GM12878 (cell line): ENCODE measurements around the gene MAPKAP1. TPM values are rescaled to one million over a fixed set of nuclear protein-coding genes. Genes with fewer than 3 reads are reported as not detected.

Experiments
- ATAC-seq: fragments of 200-7000 bp; cut with Tn5 transposase; 3 replicates; pipeline ENCODE4 v1.9.1; 2020; ENCODE audit warnings: mild to moderate bottlenecking, moderate library complexity
- BruUV-seq: library from RNA; stranded (reverse); fragments of 400-500 nt; replicated peaks from 2 replicates; lab custom pipeline; 2021; lab: Mats Ljungman, UMichigan
- CTCF ChIA-PET: fragments of 300-600 bp; sonication (Branson Sonifier 250); formaldehyde crosslinking; extraction: SDS; loops from one replicate; lab custom pipeline; 2021; ENCODE audit warnings: inconsistent platforms; lab: Yijun Ruan, JAX
- POLR2A ChIA-PET: fragments of 350-600 bp; formaldehyde crosslinking; extraction: SDS; loops from one replicate; lab custom pipeline; 2021; ENCODE audit warnings: inconsistent platforms; lab: Charles Lee
- RAD21 ChIA-PET: fragments of 300-600 bp; sonication (Branson Sonifier 250); formaldehyde crosslinking; loops from one replicate; lab custom pipeline; 2023; ENCODE audit warnings: antibody characterized with exemption; ENCODE audit not compliant: unreplicated experiment; lab: Charles Lee
- SMC1A ChIA-PET: fragments of 300-600 bp; sonication (Branson Sonifier 250); formaldehyde crosslinking; loops from one replicate; lab custom pipeline; 2023; ENCODE audit not compliant: unreplicated experiment, uncharacterized antibody; lab: Charles Lee
- DNase-seq: peaks from one replicate; pipeline ENCODE4 v3.0.0-alpha.2; 2011; ENCODE audit warnings: low read depth, low spot score
- FAIRE-seq: peaks from 3 replicates; lab custom pipeline; 2011; peaks lifted over from hg19 to GRCh38; lab: Jason Lieb, UNC
- H2AFZ ChIP-seq: 2 replicates; pipeline ENCODE4 v1.6.0; 2011; ENCODE audit warnings: low read depth, low read length, control low read depth; ENCODE audit not compliant: control insufficient read depth
- H3K27ac ChIP-seq: 2 replicates; pipeline ENCODE4 v1.5.1; 2011; ENCODE audit warnings: control low read depth; ENCODE audit not compliant: control insufficient read depth, insufficient read depth
- H3K27me3 ChIP-seq, 2 experiments: replicated peaks in 1 of 2; 2 replicates each; pipeline versions ENCODE4 v1.6.0 to v1.6.1; 2011; ENCODE audit warnings: low read length in 1 of 2; ENCODE audit not compliant: control insufficient read depth in 2 of 2, insufficient read depth in 2 of 2
- H3K36me3 ChIP-seq, 2 experiments: 2 replicates each; pipeline ENCODE4 v1.5.1; 2011; ENCODE audit warnings: low read length in 1 of 2; ENCODE audit not compliant: control insufficient read depth in 2 of 2, insufficient read depth in 2 of 2
- H3K4me1 ChIP-seq: 2 replicates; pipeline ENCODE4 v1.6.1; 2011; ENCODE audit warnings: mild to moderate bottlenecking, low read length, moderate library complexity, mixed read lengths; ENCODE audit not compliant: control insufficient read depth, insufficient read depth
- H3K4me2 ChIP-seq: 2 replicates; pipeline ENCODE4 v1.6.0; 2011; ENCODE audit warnings: control low read depth; ENCODE audit not compliant: control insufficient read depth, insufficient read depth
- H3K4me3 ChIP-seq: fragments of 200-600 bp; sonication (generic); 2 replicates; pipeline ENCODE4 v1.5.1; 2016
- H3K79me2 ChIP-seq: 2 replicates; pipeline ENCODE4 v1.6.0; 2011; ENCODE audit warnings: low read length; ENCODE audit not compliant: control insufficient read depth, insufficient read depth
- H3K9ac ChIP-seq: 2 replicates; pipeline ENCODE4 v1.8.0; 2011; ENCODE audit warnings: low read length, control low read depth, mixed read lengths; ENCODE audit not compliant: control insufficient read depth, insufficient read depth
- H3K9me3 ChIP-seq: replicated peaks from 3 replicates; pipeline ENCODE4 v1.5.1; 2011; ENCODE audit warnings: mild to moderate bottlenecking, low read length; ENCODE audit not compliant: control insufficient read depth, insufficient read depth
- H4K20me1 ChIP-seq: 2 replicates; pipeline ENCODE4 v1.6.0; 2011; ENCODE audit not compliant: control insufficient read depth, insufficient read depth
- BACH1 ChIP-seq: fragments of 450-650 bp; IDR thresholded peaks from 2 replicates; pipeline ENCODE4 v1.6.1; 2017; ENCODE audit warnings: mild to moderate bottlenecking, borderline replicate concordance
- BCL11A ChIP-seq: IDR thresholded peaks from 2 replicates; pipeline ENCODE4 v1.6.1; 2011; ENCODE audit warnings: low read depth, low read length
- LARP7 ChIP-seq: fragments of 450-650 bp; IDR thresholded peaks from 2 replicates; pipeline ENCODE4 v1.6.1; 2017; ENCODE audit warnings: mild to moderate bottlenecking
- MTA2 ChIP-seq: fragments of 450-650 bp; IDR thresholded peaks from 2 replicates; pipeline ENCODE4 v1.6.1; 2016; ENCODE audit warnings: low read depth, mild to moderate bottlenecking, moderate library complexity
- NR2C1 ChIP-seq: fragments of 450-650 bp; IDR thresholded peaks from 2 replicates; pipeline ENCODE4 v1.6.1; 2017; ENCODE audit warnings: antibody characterized with exemption, mild to moderate bottlenecking, moderate library complexity
- PBX3 ChIP-seq: IDR thresholded peaks from 2 replicates; pipeline ENCODE4 v1.6.1; 2011; ENCODE audit warnings: mild to moderate bottlenecking, low read depth, low read length, moderate library complexity; ENCODE audit not compliant: insufficient replicate concordance
- SUZ12 ChIP-seq: fragments of 200-600 bp; sonication (generic); IDR thresholded peaks from one replicate; pipeline ENCODE4 v1.6.1; 2018; ENCODE audit warnings: antibody characterized with exemption, mild to moderate bottlenecking; ENCODE audit not compliant: unreplicated experiment
- ZBTB4 ChIP-seq: fragments of 450-650 bp; formaldehyde crosslinking; IDR thresholded peaks from 2 replicates; pipeline ENCODE4 v1.4.0; 2022; ENCODE audit warnings: mild to moderate bottlenecking, moderate library complexity
- WGBS: methylation state at CpG from one replicate; pipeline ENCODE4 v1.1.6; 2016; ENCODE audit warnings: low lambda C conversion rate; ENCODE audit not compliant: insufficient replicate concordance, insufficient coverage; ENCODE audit errors: missing lambda C conversion rate; 5-methylcytosine and 5-hydroxymethylcytosine counted together
- in situ Hi-C: fragments of 300-500 bp; cut with MboI; formaldehyde crosslinking; loops from 9 replicates; pipeline ENCODE4 v1.14.3; 2018; ENCODE audit warnings: mixed read lengths
- intact Hi-C: fragments of 100-400 bp; cut with micrococcal nuclease; formaldehyde crosslinking; loops from one replicate; pipeline ENCODE4 v1.14.2; 2022; ENCODE audit not compliant: unreplicated experiment
- polyA plus RNA-seq, 11 experiments: library from polyadenylated mRNA; depleted of rRNA in 4 of 11; unstranded in 6 of 11; stranded (reverse) in 5 of 11; fragments of >200 nt; fragmentation: Nextera tagmentation in 4 of 11; fragmentation: Illumina TruSeq in 1 of 11; extraction: Ambion mirVana in 4 of 11; extraction: Trizol in 1 of 11; gene quantifications; 1 replicate in 1 of 11; 2 replicates in 10 of 11; pipeline versions ENCODE4 v1.2.1 to v1.2.3, GENCODE V29; 2011 to 2016; ENCODE audit warnings: inconsistent platforms in 2 of 11, missing spikeins in 2 of 11, low read depth in 1 of 11
- total RNA-seq, 4 experiments: library from RNA; depleted of rRNA in 3 of 4; stranded (reverse); fragments of >200 nt in 3 of 4; fragmentation: Illumina TruSeq in 1 of 4; extraction: Trizol in 1 of 4; gene quantifications; 2 replicates each; pipeline versions ENCODE4 v1.2.1 to v1.2.3, GENCODE V29; 2013 to 2021
- TF ChIP-seq, protein P1 (sequence below): IDR thresholded peaks from 2 replicates; pipeline ENCODE4 v1.6.1; 2012; ENCODE audit warnings: low read depth, low read length, improper control_type of control experiment
- TF ChIP-seq, protein P2 (sequence below): fragments of 150-350 bp; IDR thresholded peaks from 2 replicates; pipeline ENCODE4 v1.6.1; 2016; ENCODE audit warnings: low read depth, low read length
- TF ChIP-seq, protein P3 (sequence below): fragments of 450-650 bp; IDR thresholded peaks from 2 replicates; pipeline ENCODE4 v1.6.1; 2018; ENCODE audit warnings: borderline replicate concordance, mild to moderate bottlenecking; ENCODE audit not compliant: partially characterized antibody

Gene MAPKAP1
- total and polyA plus RNA-seq, 10 of the 15 experiments (the other 5 are each of a cell fraction or from before 2014, with no cell fraction given): 5.1 to 188 (median 105) TPM

- Histone ChIP-seq H4K20me1 (peaks cover 6% of the 10 kb centered on the region; the same call in 1 of the 2 replicates), H3K9ac (no peak overlapping the region), H3K27ac (no peak overlapping the region), H2AFZ (no peak overlapping the region), H3K4me3 (no peak overlapping the region), H3K27me3 (no peaks in the 10 kb centered on the region), H3K4me2 (no peak overlapping the region), H3K9me3 (no peaks in the 10 kb centered on the region), H3K4me1 (peaks cover 25% of the 10 kb centered on the region), H3K79me2 (no peaks in the 10 kb centered on the region), H3K36me3 (peaks cover 0 to 6% of the 10 kb centered on the region in 2 experiments; a peak in 1 of 4 replicates)
- ChIA-PET SMC1A (no interaction called here), POLR2A (no interaction called here), CTCF (no interaction called here), RAD21 (no interaction called here)
- FAIRE-seq: no peak
- 94% methylated on average over 12 of the region's 12 CpGs for WGBS
- no TSS peak for BruUV-seq
- in situ Hi-C loops: no loop called here
- intact Hi-C loops: no loop called here
- no peak for DNase-seq
- ATAC-seq: no peak
- TF ChIP-seq, protein P1, sequence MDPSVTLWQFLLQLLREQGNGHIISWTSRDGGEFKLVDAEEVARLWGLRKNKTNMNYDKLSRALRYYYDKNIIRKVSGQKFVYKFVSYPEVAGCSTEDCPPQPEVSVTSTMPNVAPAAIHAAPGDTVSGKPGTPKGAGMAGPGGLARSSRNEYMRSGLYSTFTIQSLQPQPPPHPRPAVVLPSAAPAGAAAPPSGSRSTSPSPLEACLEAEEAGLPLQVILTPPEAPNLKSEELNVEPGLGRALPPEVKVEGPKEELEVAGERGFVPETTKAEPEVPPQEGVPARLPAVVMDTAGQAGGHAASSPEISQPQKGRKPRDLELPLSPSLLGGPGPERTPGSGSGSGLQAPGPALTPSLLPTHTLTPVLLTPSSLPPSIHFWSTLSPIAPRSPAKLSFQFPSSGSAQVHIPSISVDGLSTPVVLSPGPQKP: no peak
- no peak for TF ChIP-seq NR2C1
- TF ChIP-seq BACH1: no peak
- TF ChIP-seq MTA2: no peak
- TF ChIP-seq, protein P2, sequence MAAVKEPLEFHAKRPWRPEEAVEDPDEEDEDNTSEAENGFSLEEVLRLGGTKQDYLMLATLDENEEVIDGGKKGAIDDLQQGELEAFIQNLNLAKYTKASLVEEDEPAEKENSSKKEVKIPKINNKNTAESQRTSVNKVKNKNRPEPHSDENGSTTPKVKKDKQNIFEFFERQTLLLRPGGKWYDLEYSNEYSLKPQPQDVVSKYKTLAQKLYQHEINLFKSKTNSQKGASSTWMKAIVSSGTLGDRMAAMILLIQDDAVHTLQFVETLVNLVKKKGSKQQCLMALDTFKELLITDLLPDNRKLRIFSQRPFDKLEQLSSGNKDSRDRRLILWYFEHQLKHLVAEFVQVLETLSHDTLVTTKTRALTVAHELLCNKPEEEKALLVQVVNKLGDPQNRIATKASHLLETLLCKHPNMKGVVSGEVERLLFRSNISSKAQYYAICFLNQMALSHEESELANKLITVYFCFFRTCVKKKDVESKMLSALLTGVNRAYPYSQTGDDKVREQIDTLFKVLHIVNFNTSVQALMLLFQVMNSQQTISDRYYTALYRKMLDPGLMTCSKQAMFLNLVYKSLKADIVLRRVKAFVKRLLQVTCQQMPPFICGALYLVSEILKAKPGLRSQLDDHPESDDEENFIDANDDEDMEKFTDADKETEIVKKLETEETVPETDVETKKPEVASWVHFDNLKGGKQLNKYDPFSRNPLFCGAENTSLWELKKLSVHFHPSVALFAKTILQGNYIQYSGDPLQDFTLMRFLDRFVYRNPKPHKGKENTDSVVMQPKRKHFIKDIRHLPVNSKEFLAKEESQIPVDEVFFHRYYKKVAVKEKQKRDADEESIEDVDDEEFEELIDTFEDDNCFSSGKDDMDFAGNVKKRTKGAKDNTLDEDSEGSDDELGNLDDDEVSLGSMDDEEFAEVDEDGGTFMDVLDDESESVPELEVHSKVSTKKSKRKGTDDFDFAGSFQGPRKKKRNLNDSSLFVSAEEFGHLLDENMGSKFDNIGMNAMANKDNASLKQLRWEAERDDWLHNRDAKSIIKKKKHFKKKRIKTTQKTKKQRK: no peak
- TF ChIP-seq BCL11A: no peak
- no peak for TF ChIP-seq PBX3
- no peak for TF ChIP-seq LARP7
- no peak for TF ChIP-seq ZBTB4 (CRISPR knock-in tag)
- TF ChIP-seq, protein P3, sequence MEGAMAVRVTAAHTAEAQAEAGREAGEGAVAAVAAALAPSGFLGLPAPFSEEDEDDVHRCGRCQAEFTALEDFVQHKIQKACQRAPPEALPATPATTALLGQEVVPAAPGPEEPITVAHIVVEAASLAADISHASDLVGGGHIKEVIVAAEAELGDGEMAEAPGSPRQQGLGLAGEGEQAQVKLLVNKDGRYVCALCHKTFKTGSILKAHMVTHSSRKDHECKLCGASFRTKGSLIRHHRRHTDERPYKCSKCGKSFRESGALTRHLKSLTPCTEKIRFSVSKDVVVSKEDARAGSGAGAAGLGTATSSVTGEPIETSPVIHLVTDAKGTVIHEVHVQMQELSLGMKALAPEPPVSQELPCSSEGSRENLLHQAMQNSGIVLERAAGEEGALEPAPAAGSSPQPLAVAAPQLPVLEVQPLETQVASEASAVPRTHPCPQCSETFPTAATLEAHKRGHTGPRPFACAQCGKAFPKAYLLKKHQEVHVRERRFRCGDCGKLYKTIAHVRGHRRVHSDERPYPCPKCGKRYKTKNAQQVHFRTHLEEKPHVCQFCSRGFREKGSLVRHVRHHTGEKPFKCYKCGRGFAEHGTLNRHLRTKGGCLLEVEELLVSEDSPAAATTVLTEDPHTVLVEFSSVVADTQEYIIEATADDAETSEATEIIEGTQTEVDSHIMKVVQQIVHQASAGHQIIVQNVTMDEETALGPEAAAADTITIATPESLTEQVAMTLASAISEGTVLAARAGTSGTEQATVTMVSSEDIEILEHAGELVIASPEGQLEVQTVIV: no peak
- TF ChIP-seq SUZ12: no peak
Measured at GRCh38 chr9:125493881-125494652, 212.9 kb downstream of the MAPKAP1 start.
